Peyer's patch (tissue), 4 donors: ENCODE measurements around the gene AFDN. TPM values are rescaled to one million over a fixed set of nuclear protein-coding genes. Genes with fewer than 3 reads are reported as not detected.

Experiments used
- DNase-seq, 3 donors: peaks; one replicate each; pipeline ENCODE4 v3.0.0-alpha.2; 2017 to 2019
- H3K27ac ChIP-seq, 4 donors: fragments of 200-600 bp; sonication (generic); one replicate each; pipeline ENCODE4 v1.5.1; 2016 to 2019
- H3K27me3 ChIP-seq, 2 donors: fragments of 200-600 bp; sonication (generic); one replicate each; pipeline ENCODE4 v1.5.1; 2019
- H3K36me3 ChIP-seq, 3 donors: fragments of 200-600 bp; sonication (generic); one replicate each; pipeline ENCODE4 v1.5.1; 2016 to 2019
- H3K4me1 ChIP-seq, 4 donors: fragments of 200-600 bp; sonication (generic); one replicate each; pipeline ENCODE4 v1.5.1; 2016 to 2019
- H3K4me3 ChIP-seq, 4 donors: fragments of 200-600 bp; sonication (generic); 1 replicate in 3 of 4; 2 replicates in 1 of 4; pipeline ENCODE4 v1.5.1; 2016 to 2019; ENCODE audit warnings: mild to moderate bottlenecking in 1 of 4
- H3K9me3 ChIP-seq, 4 donors: fragments of 200-600 bp; sonication (generic); one replicate each; pipeline ENCODE4 v1.5.1; 2016 to 2019; ENCODE audit warnings: mild to moderate bottlenecking in 1 of 4
- CTCF ChIP-seq, 6 experiments: fragments of 450-650 bp in 4 of 6; fragments of 200-600 bp in 2 of 6; sonication (generic) in 1 of 6; IDR thresholded peaks; one replicate each; pipeline ENCODE4 v1.5.1; 2017 to 2019; ENCODE audit warnings: antibody characterized with exemption in 6 of 6, mild to moderate bottlenecking in 3 of 6, moderate library complexity in 1 of 6
- POLR2A ChIP-seq, 2 donors: fragments of 450-650 bp; IDR thresholded peaks; one replicate each; pipeline ENCODE4 v1.5.1; 2017; ENCODE audit warnings: antibody characterized with exemption in 2 of 2, mild to moderate bottlenecking in 2 of 2, moderate library complexity in 2 of 2
- total RNA-seq, 4 donors: library from RNA; depleted of rRNA; stranded (reverse); fragments of >200 nt; gene quantifications; one replicate each; pipeline ENCODE4 v1.1.0, GENCODE V29; 2016

The AFDN gene
- total RNA-seq, 4 donors from 2014 or later: 265 to 326 (median 313) TPM

- Histone ChIP-seq H3K27ac (no peak overlapping the region), H3K36me3 (peaks cover 0 to 44% (median 0%) of the 10 kb centered on the region in 3 donors), H3K4me3 (no peak overlapping the region), H3K27me3 (no peaks in the 10 kb centered on the region), H3K4me1 (no peaks in the 10 kb centered on the region), H3K9me3 (no peaks in the 10 kb centered on the region)
- DNase-seq: no peak
- TF ChIP-seq CTCF (IDR thresholded peaks at IDR 0.05) (no peak), POLR2A (IDR thresholded peaks at IDR 0.05) (no peak)
Measured at GRCh38 chr6:167882244-167882643, 55.5 kb downstream of the AFDN start.

- no peaks in the 10 kb centered on the region for H3K4me1 ChIP-seq
- TF ChIP-seq POLR2A (IDR thresholded peaks at IDR 0.05): no peak
- TF ChIP-seq CTCF (IDR thresholded peaks at IDR 0.05): no peak
- DNase-seq: no peak
- H3K4me3 ChIP-seq: no peak overlapping the region
- peaks cover 0 to 33% (median 0%) of the 10 kb centered on the region in 3 donors for H3K36me3 ChIP-seq
- no peak overlapping the region for H3K27ac ChIP-seq
- H3K27me3 ChIP-seq: no peaks in the 10 kb centered on the region
- H3K9me3 ChIP-seq: no peaks in the 10 kb centered on the region
Measured at GRCh38 chr6:167888098-167888497, 61.4 kb downstream of the AFDN start.

- no peak for DNase-seq
- TF ChIP-seq CTCF (IDR thresholded peaks at IDR 0.05) (no peak), POLR2A (IDR thresholded peaks at IDR 0.05) (no peak)
- H3K36me3 ChIP-seq: peaks cover 0 to 41% (median 0%) of the 10 kb centered on the region in 3 donors
- H3K27me3 ChIP-seq: no peaks in the 10 kb centered on the region
- H3K27ac ChIP-seq: no peak overlapping the region
- no peaks in the 10 kb centered on the region for H3K9me3 ChIP-seq
- no peak overlapping the region for H3K4me3 ChIP-seq
- H3K4me1 ChIP-seq: no peaks in the 10 kb centered on the region
Measured at GRCh38 chr6:167892835-167893815, 66.4 kb downstream of the AFDN start.

GRCh38 chr6:167894965-167895364 lies 68.3 kb downstream of the AFDN start:
- Histone ChIP-seq H3K36me3 (peaks cover 0 to 29% (median 0%) of the 10 kb centered on the region in 3 donors), H3K27me3 (no peaks in the 10 kb centered on the region), H3K4me1 (no peaks in the 10 kb centered on the region), H3K9me3 (no peaks in the 10 kb centered on the region), H3K27ac (no peak overlapping the region), H3K4me3 (no peak overlapping the region)
- no peak for DNase-seq
- TF ChIP-seq CTCF (IDR thresholded peaks at IDR 0.05) (no peak), POLR2A (IDR thresholded peaks at IDR 0.05) (no peak)

- no peak overlapping the region for H3K27ac ChIP-seq
- no peaks in the 10 kb centered on the region for H3K27me3 ChIP-seq
- peaks cover 0 to 26% (median 0%) of the 10 kb centered on the region in 3 donors for H3K36me3 ChIP-seq
- no peaks in the 10 kb centered on the region for H3K4me1 ChIP-seq
- no peak for DNase-seq
- no peaks in the 10 kb centered on the region for H3K9me3 ChIP-seq
- TF ChIP-seq POLR2A (IDR thresholded peaks at IDR 0.05): no peak
- H3K4me3 ChIP-seq: no peak overlapping the region
Measured at GRCh38 chr6:167896648-167897047, 69.9 kb downstream of the AFDN start.

GRCh38 chr6:167898673-167899311 lies 72.1 kb downstream of the AFDN start:
- Histone ChIP-seq H3K4me3 (no peak overlapping the region), H3K36me3 (peaks cover 0 to 25% (median 0%) of the 10 kb centered on the region in 3 donors), H3K4me1 (no peaks in the 10 kb centered on the region), H3K27me3 (no peaks in the 10 kb centered on the region), H3K27ac (no peak overlapping the region), H3K9me3 (no peaks in the 10 kb centered on the region)
- no peak for DNase-seq
- TF ChIP-seq POLR2A (IDR thresholded peaks at IDR 0.05): no peak
- peak; percentile 34 to 80 (median 72) for TF ChIP-seq CTCF (IDR thresholded peaks at IDR 0.05)
